Vagina (tissue), 2 donors: Measurements from ENCODE around the gene IGSF23. TPM values are rescaled to one million over a fixed set of nuclear protein-coding genes. Genes with fewer than 3 reads are reported as not detected.
"Not testable (repeated sequence)": the region's sequence is repeated elsewhere in the genome, so short reads cannot be mapped to it uniquely, and the experiment has no call there.

ENCODE experiments used
- DNase-seq, 2 donors: peaks; one replicate each; pipeline ENCODE4 v3.0.0-alpha.2; 2017; ENCODE audit errors: extremely low spot score in 2 of 2
- H3K27ac ChIP-seq: fragments of 200-600 bp; sonication (generic); one replicate; pipeline ENCODE4 v1.5.1; 2019
- H3K27me3 ChIP-seq: fragments of 200-600 bp; sonication (generic); one replicate; pipeline ENCODE4 v1.5.1; 2019
- H3K36me3 ChIP-seq, 2 donors: fragments of 200-600 bp; sonication (generic); one replicate each; pipeline ENCODE4 v1.5.1; 2017 to 2019
- H3K4me1 ChIP-seq: fragments of 200-600 bp; sonication (generic); one replicate; pipeline ENCODE4 v1.5.1; 2019
- H3K4me3 ChIP-seq, 2 donors: fragments of 200-600 bp; sonication (generic); 1 replicate in 1 of 2; 2 replicates in 1 of 2; pipeline ENCODE4 v1.5.1; 2016 to 2019
- H3K9me3 ChIP-seq: fragments of 200-600 bp; sonication (generic); one replicate; pipeline ENCODE4 v1.5.1; 2019
- CTCF ChIP-seq, 3 experiments: fragments of 450-650 bp in 2 of 3; fragments of 200-600 bp in 1 of 3; sonication (generic) in 1 of 3; IDR thresholded peaks; one replicate each; pipeline ENCODE4 v1.5.1; 2017 to 2019; ENCODE audit warnings: antibody characterized with exemption in 3 of 3, mild to moderate bottlenecking in 2 of 3, moderate library complexity in 2 of 3
- POLR2A ChIP-seq, 2 donors: fragments of 450-650 bp; IDR thresholded peaks; one replicate each; pipeline ENCODE4 v1.6.1; 2017; ENCODE audit warnings: antibody characterized with exemption in 2 of 2, mild to moderate bottlenecking in 2 of 2, moderate library complexity in 2 of 2
- POLR2AphosphoS5 ChIP-seq, 2 donors: sonication (generic); formaldehyde crosslinking; IDR thresholded peaks; one replicate each; pipeline ENCODE4 v1.9.0; 2017; ENCODE audit warnings: antibody characterized with exemption in 2 of 2, mild to moderate bottlenecking in 2 of 2, low read depth in 1 of 2; ENCODE audit not compliant: insufficient read depth in 1 of 2
- intact Hi-C: fragments of 100-400 bp; cut with DNase I; formaldehyde crosslinking; loops from one replicate; pipeline ENCODE4 v1.15.1; 2023
- total RNA-seq: library from RNA; depleted of rRNA; stranded (reverse); fragments of >200 nt; gene quantifications from one replicate; pipeline ENCODE4 v1.2.3, GENCODE V29; 2016

IGSF23 gene
- total RNA-seq, 1 donor from 2014 or later = not detected

GRCh38 chr19:44585371-44586133, 27.8 kb upstream of the IGSF23 start:
- no peaks in the 10 kb centered on the region for H3K9me3 ChIP-seq

GRCh38 chr19:44587963-44588770, 25.2 kb upstream of the IGSF23 start:
- H3K9me3 ChIP-seq = no peaks in the 10 kb centered on the region
- no peaks in the 10 kb centered on the region for H3K4me1 ChIP-seq
- DNase-seq = no peak
- no peaks in the 10 kb centered on the region for H3K36me3 ChIP-seq
- no peaks in the 10 kb centered on the region for H3K27me3 ChIP-seq
- TF ChIP-seq CTCF (IDR thresholded peaks at IDR 0.05) (no peak), POLR2A (IDR thresholded peaks at IDR 0.05) (no peak), POLR2AphosphoS5 (IDR thresholded peaks at IDR 0.05; ENCODE audit: insufficient read depth in 1 of 2, low read depth in 1 of 2) (no peak)
- no peak overlapping the region for H3K27ac ChIP-seq
- no peak overlapping the region for H3K4me3 ChIP-seq
- intact Hi-C loops = loop anchor here (5.0 kb wide), 1 partner anchor 69 kb away; no protein-coding TSS in a partner anchor

More at GRCh38 chr19:44585371-44586133, 27.8 kb upstream of the IGSF23 start:
- Histone ChIP-seq H3K27ac (no peak overlapping the region), H3K4me3 (no peak overlapping the region), H3K36me3 (no peaks in the 10 kb centered on the region), H3K27me3 (no peaks in the 10 kb centered on the region), H3K4me1 (no peaks in the 10 kb centered on the region)
- TF ChIP-seq POLR2A (IDR thresholded peaks at IDR 0.05) (no peak), CTCF (IDR thresholded peaks at IDR 0.05) (no peak), POLR2AphosphoS5 (IDR thresholded peaks at IDR 0.05; ENCODE audit: insufficient read depth in 1 of 2, low read depth in 1 of 2) (no peak)
- intact Hi-C loops = loop anchor here (5.0 kb wide), 1 partner anchor 72 kb away; no protein-coding TSS in a partner anchor
- no peak for DNase-seq

- intact Hi-C loops = loop anchor here (5.0 kb wide), 1 partner anchor 69 kb away; no protein-coding TSS in a partner anchor
- Histone ChIP-seq H3K36me3 (no peaks in the 10 kb centered on the region), H3K27me3 (no peaks in the 10 kb centered on the region), H3K27ac (no peak overlapping the region), H3K4me3 (no peak overlapping the region), H3K9me3 (no peaks in the 10 kb centered on the region), H3K4me1 (no peaks in the 10 kb centered on the region)
- TF ChIP-seq POLR2A (IDR thresholded peaks at IDR 0.05) = no peak
- TF ChIP-seq CTCF (IDR thresholded peaks at IDR 0.05) = no peak
- TF ChIP-seq POLR2AphosphoS5 (IDR thresholded peaks at IDR 0.05; ENCODE audit: insufficient read depth in 1 of 2, low read depth in 1 of 2) = no peak
- no peak for DNase-seq
Observed at GRCh38 chr19:44588771-44589112, 24.6 kb upstream of the IGSF23 start.

GRCh38 chr19:44590245-44591059, 22.9 kb upstream of the IGSF23 start:
- TF ChIP-seq POLR2A (IDR thresholded peaks at IDR 0.05) = no peak
- no peak for TF ChIP-seq CTCF (IDR thresholded peaks at IDR 0.05)
- TF ChIP-seq POLR2AphosphoS5 (IDR thresholded peaks at IDR 0.05; ENCODE audit: insufficient read depth in 1 of 2, low read depth in 1 of 2) = no peak
- intact Hi-C loops = no loop called here
- Histone ChIP-seq H3K4me1 (no peaks in the 10 kb centered on the region), H3K27ac (no peak overlapping the region), H3K27me3 (no peaks in the 10 kb centered on the region), H3K4me3 (no peak overlapping the region), H3K36me3 (no peaks in the 10 kb centered on the region), H3K9me3 (no peaks in the 10 kb centered on the region)
- no peak for DNase-seq

- H3K4me1 ChIP-seq, DNase-seq, H3K27me3 ChIP-seq, H3K9me3 ChIP-seq, H3K27ac ChIP-seq, H3K4me3 ChIP-seq, H3K36me3 ChIP-seq, intact Hi-C loops: not testable (repeated sequence)
Observed at GRCh38 chr19:44591340-44591993, 21.9 kb upstream of the IGSF23 start.
